CD4-positive, alpha-beta T cell treated with Interferon gamma for 1 hour (primary cell): ENCODE measurements around the gene CFAP46.
"Not testable (repeated sequence)": the region's sequence is repeated elsewhere in the genome, so short reads cannot be mapped to it uniquely, and the experiment has no call there.

ENCODE experiments used
- DNase-seq: peaks from one replicate; pipeline ENCODE4 v3.0.0-alpha.2; 2020

CFAP46 gene

DNA sequence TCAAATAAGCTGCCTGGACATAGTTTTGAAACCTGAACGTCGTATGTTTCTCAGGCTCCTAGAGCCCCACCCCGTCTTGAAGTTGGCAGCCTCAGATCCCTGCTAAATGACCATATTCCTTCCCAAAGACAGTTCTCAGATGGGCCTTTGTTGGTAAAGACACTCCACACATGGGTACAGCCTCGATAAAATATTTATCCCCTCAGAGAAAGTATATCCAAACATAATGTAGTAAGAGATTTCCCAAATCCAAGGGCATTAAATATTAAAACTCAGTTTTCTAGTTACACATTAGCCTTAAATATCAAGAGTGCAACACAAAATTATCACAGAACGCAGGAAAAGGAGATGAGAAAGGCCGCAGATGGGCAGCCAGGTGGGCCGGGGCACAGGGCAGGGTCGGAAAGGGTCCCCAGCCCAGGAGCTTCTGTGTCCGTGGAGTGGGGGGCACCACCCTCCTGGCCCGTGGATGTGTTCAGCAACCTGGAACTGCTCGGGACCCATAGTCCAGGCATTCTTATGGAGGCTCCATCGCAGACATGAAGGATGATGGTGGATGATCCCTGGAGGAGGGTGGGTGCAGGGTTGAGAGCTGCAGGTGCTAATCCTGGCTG, 1.5 kb upstream of the CFAP46 start:
- DNase-seq: no peak

DNA sequence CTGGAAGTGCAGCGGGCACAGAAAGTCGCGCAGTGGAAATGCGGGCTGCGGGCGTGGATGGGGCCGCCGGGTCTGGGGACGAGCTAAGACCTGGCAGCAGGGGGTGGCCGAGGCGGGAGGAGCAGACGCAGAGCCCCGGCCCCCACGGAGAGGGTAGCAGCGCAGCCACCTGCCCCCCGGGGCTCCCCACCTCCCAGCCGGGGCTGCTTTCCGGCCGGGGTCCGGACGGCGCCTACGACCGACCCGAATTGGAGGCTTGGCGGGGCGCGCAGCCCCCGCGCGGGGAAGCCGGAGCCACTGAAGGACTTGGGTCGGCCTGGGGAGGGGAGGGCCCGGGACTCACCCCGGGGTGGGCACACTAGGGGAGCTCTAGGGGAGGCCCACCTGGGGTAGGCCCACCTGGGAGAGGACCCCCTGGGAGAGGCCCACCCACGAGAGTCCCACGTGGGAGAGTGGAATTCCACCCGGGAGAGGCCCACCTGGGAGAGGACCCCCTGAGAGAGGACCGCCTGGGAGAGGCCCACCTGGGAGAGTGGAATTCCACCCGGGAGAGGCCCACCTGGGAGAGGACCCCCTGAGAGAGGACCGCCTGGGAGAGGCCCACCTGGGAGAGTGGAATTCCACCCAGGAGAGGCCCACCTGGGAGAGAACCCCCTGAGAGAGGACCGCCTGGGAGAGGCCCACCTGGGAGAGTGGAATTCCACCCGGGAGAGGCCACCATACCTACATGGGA, 854 bp upstream of the CFAP46 start:
- no peak for DNase-seq

DNA sequence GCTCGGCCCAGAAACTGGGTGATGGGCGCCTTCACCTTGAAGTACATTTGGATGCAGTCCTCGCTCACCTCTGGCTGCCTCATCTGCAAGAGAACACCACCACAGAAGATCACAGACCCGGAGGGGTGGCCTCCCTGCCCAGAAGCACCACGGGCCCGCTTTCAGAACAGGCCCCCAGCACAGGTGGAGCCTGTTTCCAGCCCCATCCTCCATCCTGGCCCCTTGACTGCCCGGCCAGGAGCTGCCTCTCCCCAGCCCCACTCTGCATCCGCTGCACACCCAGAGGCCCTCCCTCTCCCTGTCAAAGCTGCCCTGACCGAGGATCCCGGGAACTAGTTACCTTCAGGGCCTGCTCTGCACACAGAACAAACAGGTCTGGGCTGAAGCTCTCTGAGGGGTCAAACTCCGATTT, 724 bp downstream of the CFAP46 start:
- no peak for DNase-seq

DNA sequence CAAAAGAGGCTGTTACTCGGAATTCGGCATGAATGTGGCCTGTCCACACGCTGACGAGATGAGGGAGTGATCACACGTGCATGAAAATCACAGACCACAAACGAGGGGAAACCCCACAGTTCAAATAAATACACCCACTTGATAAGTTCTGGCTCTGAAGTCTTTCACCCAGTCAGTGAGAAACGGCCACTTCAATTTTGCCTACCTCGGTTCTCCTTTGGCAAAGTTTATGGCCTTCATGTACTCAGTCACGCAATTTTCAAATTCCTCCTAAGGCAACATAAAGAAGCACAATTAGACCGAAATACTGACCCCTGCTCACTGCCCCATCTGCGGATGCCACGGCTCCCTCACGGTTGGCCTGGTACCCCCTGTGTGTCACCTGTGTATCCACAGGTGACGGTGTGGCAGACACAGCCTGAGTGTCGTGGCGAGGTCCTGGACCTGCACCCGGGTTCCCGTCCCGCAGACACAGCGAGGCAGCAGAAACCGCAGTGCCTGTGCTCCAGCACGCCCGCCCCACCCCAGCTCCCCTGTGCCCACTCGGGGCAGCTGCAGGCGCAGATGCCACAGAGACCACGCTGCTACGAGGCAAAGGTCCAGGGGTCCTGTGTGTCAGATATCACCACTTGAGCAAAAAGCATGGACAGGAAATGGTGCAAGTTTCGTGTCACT, 1.4 kb downstream of the CFAP46 start:
- DNase-seq: no peak

DNA sequence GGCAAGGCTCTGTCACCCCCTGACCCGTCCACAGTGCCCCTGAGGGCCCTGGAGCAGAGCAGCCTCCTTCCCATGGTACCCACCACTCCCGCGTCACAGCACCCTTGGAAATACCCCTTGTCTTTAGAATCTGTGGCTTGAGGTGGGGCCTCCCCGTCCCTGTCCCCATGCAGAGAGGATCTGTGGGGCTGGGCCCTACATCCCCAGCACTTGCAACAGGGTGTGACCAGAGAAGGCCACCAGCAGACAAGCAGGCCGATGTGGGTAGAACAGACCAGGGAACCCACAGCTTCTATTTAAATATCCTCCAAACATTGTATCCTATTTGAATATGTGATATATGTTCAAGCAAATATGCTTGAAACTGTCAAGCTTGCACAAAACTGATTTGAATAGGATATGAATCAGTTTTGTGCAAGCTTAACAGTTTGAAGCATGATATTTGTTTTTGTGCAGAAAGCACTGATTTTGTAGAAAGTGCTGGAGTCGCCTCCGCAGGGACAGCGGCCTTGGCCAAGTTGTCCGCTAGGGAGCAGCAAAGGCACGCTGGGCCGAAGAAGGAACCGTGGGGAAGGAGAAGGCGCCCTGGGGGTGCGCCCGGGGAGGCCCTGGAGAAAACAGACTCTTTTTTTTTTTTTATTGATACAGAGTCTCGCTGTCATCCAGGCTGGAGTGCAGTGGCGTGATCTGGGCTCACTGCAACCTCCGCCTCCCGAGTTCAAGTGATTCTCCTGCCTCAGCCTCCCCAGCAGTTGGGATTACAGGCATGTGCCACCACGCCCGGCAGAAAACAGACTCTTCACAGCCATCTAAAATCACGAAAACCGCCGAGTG, 2.2 kb downstream of the CFAP46 start:
- DNase-seq: peak; percentile 29

DNA sequence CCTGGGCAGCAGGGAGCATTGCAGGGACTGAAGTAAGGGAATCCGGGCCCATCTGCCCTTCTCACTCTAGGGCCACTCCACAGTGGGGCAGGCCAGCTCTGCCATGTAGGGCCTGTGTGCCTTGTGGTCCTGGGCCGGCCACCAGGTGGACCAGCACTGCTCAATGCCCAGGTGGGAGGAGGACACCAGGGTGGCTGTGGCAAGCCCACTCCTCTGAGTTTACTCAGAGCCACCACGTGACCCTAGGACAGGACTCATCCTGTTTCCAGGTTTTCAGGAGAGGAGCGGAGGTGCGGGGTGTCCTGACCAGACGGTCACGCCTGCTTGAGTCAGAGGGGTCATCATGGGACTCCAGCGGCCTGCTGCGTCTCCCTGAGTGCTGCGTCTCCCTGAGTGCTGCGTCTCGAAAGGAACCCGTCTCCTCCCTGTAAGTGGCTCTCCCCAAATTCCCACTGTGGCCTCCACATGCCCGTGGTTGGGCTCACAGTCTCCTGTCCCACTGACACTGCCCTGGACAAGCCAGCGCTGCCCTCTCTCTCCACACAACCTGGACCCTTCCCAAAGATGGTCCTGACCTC, 2.9 kb downstream of the CFAP46 start:
- DNase-seq: no peak

DNA sequence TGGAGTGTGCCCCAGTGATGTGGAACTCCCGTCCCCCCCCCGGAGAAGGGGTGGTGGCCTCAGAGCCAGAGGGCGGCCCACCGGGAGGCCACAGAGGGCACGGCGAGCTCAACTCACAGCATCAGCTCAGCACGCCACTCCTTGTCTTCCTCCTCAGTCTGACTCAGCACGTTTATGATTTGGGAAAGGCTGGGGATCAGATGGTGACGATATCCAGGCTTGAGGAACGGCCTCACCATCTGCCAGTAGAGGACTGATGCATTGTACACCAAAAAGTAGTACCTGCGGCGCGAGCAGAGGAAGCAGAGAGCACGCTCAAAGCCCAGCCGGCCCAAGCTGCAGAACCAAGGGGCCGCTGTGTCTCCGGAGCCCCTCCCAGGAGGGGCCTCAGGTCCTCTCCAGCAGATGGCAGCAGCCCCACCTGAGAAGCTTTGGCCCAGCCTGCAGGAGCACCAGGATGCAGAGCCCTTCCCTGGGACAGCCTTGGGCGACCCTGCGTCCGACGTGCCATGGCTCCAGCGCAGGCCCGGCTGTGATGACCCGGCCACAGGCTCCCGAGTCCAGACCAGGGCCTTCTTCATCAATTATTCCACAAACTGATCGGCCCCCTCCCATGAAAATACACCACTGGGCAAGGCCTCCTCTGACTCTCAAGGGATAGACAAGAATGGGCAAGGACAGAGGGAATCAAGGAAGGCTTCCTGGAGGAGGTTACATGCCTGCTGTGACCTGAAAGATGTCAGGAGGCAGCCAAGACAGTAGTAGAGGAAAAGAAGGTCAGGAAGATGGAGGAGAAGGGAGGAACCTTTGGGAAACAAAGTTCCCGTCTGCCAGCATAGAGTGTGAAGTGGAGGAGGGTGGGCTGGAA, 3.7 kb downstream of the CFAP46 start:
- no peak for DNase-seq

DNA sequence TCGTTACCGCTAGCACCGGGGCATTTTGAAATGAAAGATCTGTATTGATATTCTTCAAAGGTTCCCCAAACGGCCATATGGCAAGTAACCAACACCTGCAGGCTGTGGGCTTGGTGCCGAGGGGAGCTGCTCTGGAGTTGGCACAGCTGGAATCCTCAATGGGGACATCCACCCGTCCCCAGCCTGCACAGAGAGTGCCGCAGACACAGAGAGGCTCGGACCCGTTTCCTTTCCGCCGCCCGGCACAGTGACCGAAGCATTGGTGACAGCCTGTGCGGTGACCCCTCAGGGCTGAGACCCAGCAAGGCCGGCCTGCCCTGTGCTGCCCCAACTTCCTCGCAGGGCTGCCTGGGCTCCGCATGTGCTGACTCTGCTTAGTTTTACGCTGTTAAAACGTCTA, 4.5 kb downstream of the CFAP46 start:
- DNase-seq: no peak

DNA sequence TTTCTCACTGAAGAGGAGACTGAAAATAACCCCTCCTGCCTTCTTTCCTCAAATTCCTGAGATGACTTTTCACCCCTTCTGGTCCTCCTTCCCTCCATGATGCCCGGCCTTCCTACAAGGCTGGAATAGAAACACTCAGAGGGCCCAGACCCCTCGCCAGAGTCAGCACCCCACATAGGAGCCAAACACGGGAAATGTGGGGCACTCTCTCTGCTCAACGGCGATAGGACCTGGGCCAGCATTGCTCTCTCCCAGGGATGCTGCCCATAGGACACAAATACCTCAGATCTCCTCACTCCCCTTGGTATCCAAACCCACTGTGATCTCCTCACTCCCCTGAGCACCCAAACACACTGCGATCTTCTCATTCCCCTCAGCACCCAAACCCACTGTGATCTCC, 7.4 kb downstream of the CFAP46 start:
- DNase-seq: no peak

DNA sequence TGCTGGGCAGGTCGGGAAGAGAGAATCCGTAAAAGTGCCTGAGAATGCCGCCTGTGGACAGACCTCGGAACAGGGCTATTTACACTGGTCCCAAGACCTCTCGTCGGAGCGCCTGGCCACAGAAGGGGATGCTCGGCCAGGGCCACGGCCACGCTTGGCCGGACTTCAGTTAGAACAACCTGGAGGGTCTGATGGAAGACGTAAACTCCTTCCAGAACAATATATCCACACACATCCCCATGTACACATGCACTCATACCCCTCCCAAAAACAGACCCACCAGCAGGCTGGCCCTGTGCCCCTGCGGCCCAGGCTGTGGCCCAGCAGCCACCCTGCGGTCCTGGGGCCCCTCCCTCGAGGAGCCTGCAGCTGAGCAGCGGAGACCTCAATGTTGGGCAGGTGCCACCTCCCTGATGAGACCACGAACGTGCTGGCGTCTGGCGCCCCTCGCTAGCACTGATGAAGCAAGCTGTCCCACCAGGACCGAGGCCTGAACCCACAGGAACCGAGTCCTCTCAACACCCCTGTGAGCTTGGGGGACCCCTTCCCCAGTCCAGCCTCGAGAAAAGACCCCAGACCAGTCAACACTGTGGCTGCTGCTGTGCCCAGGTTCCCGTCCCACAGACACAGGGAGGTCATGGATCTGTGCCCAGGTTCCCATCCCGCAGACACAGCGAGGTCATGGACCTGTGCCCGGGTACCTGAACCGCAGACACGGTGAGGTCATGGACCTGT, 8.9 kb downstream of the CFAP46 start:
- DNase-seq: no peak

DNA sequence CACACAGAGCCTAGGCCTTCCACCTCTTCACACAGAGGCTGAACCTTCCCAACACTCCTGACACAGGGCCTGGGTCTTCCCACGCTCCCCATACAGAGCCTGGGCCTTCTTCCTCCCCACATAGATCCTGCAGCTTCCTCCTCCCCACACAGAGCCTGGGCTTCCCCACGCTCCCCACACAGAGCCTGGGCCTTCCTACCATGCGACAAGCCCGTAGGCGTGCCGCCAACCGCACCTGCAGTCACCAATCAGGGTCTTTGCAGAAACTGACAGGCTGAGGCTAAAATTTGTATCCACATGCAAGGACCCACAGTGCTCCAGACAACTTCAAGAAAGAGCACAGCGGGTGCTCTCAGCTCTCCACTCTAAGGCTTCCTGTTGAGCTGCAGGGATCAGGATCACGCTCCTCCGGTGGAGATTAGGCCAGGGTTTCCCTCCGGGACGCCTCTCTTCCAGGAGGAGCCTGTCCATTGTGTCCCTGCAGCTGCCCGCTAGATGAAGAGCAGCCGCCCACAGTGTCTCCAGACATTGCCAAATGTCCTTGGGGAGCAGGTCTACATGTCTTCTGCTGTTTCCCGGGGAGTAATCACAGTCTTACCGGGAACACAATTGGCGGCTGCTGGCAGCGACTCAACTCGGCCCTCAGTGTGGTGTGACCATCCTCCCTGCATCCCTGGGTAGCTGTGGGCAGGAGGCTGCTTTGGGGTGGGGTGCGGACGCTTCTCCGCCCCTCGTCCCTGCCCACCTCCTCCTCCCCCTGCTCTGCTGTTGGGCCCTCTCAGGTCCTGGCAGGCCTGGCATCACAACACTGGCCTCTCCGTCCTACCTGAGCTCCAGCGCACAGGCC, 9.7 kb downstream of the CFAP46 start:
- DNase-seq: no peak

DNA sequence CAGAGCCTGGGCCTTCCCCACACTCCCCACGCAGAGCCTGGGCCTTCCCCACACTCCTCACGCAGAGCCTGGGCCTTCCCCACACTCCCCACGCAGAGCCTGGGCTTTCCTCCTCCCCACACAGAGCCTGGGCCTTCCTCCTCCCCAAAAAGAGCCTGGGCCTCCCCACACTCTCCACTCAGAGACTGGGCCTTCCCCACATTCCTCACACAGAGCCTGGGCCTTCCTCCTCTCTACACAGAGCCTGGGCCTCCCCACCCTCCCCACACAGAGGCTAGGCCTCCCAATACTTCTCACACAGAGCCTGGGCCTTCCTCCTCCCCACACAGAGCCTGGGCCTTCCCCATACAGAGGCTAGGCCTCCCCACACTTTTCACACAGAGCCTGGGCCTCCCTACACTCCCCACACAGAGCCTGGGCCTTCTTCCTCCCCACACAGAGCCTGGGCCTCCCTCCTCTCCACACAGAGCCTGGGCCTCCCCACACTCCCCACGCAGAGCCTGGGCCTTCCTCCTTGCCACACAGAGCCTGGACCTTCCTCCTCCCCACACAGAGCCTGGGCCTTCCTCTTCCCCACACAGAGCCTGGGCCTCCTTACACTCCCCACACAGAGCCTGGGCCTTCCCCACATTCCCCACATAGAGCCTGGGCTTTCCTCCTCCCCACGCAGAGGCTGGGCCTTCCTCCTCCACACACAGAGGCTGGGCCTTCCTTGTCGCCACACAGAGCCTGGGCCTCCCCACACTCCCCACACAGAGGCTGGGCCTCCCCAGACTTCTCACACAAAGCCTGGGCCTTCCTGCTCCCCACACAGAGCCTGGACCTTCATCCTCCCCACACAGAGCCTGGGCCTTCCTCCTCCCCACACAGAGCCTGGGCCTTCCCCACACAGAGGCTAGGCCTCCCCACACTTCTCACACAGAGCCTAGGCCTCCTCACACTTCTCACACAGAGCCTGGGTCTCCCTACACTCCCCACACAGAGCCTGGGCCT, 10.8 kb downstream of the CFAP46 start:
- peak; percentile 14 for DNase-seq

DNA sequence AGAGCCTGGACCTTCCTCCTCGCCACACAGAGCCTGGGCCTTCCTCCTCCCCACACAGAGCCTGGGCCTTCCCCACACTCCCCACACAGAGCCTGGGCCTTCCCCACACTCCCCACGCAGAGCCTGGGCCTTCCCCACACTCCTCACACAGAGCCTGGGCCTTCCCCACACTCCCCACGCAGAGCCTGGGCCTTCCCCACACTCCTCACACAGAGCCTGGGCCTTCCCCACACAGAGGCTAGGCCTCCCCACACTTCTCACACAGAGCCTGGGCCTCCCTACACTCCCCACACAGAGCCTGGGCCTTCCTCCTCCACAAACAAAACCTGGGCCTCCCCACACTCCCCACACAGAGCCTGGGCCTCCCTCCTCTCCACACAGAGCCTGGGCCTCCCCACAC, 11.7 kb downstream of the CFAP46 start:
- not testable (repeated sequence) for DNase-seq

DNA sequence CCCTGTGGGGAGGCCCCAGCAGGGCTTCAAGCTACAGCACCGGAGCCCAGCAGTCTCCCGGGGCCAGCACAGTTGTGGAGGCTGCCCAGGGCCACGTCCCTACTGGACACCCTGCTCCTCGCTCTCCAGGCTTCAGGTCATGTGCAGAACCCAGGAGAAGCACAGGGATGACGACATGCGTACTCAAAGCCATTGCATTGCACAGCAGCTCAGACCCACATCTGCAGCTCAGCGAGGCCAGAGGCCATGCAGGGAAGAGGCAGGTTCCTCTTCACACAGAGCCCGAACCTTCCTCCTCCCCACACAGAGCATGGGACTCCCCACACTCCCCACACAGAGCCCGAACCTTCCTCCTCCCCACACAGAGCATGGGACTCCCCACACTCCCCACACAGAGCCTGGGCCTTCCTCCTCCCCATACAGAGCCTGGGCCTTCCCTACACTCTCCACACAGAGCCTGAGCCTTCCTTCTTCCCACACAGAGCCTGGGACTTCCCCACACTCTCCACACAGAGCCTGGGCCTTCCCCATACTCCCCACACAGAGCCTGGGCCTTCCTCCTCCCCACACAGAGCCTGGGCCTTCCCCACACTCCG, 12.3 kb downstream of the CFAP46 start:
- no peak for DNase-seq

DNA sequence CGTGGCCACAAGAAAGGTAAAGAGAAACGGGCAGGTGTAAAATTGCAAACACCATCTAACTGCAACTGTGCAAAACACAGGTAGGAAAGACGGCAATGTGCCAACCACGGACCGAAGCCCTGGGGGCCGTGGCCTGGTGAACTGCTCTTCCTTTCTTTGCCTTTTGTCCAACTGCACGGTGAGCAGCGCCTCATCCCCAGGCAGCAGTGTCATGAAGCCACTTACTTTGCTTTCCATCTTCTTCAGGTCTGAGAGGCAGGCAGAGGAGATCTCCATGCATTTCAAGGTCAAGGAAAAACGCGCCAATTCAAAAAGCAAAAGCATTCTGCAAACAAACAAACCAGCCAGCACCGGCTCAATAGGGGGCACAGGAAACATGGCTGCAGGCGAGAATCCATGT, 12.9 kb downstream of the CFAP46 start:
- no peak for DNase-seq

DNA sequence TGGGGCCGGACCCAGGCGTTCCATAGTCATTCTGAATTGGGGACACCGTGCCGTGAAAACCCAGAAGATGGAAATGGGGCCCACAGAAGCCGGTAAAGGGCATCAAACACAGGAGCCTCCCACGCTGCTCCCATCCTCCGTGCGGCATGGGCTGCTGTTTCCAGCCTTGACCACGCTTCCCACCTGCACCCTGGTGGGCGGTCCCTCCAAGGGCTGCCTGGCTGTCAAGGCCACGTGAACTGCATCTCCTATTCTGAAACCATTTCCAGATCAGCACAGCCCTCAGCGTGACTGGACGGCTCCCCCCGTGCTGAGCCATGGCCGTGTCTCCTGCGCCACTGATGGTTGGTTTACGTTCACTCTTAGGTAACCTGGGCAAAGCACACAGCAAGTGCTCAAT, 14.1 kb downstream of the CFAP46 start:
- no peak for DNase-seq

DNA sequence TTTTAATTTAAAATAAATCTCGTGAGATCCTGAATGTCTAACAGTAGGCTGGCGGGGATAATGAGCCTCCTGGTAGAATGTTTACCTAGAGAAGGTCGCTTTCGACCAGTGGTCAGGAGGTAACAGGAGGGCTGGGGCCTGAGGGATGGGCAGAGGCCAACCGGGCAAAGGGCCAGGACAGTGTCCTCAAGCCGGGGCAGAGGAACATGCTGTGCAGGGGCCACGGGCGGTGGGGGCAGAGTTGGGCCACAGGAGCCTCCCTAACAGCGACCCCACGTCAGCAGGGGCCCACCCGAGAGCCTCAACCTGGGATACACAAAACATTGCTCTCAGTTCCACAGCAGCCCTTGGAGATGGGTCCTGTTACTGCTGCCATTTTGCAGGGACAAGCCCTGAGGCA, 14.5 kb downstream of the CFAP46 start:
- DNase-seq: no peak
